K562 (cell line): Measurements from ENCODE around the gene XBP1. TPM values are rescaled to one million over a fixed set of nuclear protein-coding genes. Genes with fewer than 3 reads are reported as not detected.

ENCODE experiments used
- ARID3B ChIP-seq: fragments of 250-450 bp; sonication (Bioruptor Pico); IDR thresholded peaks from 2 replicates; pipeline ENCODE4 v1.4.0; 2020; ENCODE audit warnings: borderline replicate concordance
- ARID4B ChIP-seq: sonication (generic); formaldehyde crosslinking; IDR thresholded peaks from 2 replicates; pipeline ENCODE4 v1.8.0; 2022; ENCODE audit warnings: mild to moderate bottlenecking, missing genetic modification reagents
- CEBPG ChIP-seq, 3 experiments: fragments of 200-800 bp in 1 of 3; sonication (Bioruptor generic) in 1 of 3; sonication (generic) in 1 of 3; formaldehyde crosslinking in 1 of 3; IDR thresholded peaks in 2 of 3; conservative IDR thresholded peaks in 1 of 3; 2 replicates each; pipeline versions ENCODE4 v1.6.1 to v1.8.0; 2016 to 2022; ENCODE audit warnings: missing compliant biosample characterization in 2 of 3, missing genetic modification characterization in 2 of 3, mild to moderate bottlenecking in 1 of 3, missing genetic modification reagents in 1 of 3
- IRF9 ChIP-seq: fragments of 450-650 bp; IDR thresholded peaks from 2 replicates; pipeline ENCODE4 v1.6.1; 2016; ENCODE audit warnings: missing biosample characterization, missing genetic modification characterization
- RAD21 ChIP-seq, 2 experiments: fragments of 250-450 bp in 1 of 2; fragments of 450-650 bp in 1 of 2; sonication (Bioruptor Pico) in 1 of 2; formaldehyde crosslinking in 1 of 2; IDR thresholded peaks in 1 of 2; conservative IDR thresholded peaks in 1 of 2; 2 replicates each; pipeline versions ENCODE4 v1.4.0 to v1.8.0; 2020 to 2022; ENCODE audit warnings: mild to moderate bottlenecking in 2 of 2, moderate library complexity in 1 of 2
- RHOXF2B ChIP-seq: fragments of 250-450 bp; sonication (Bioruptor Pico); conservative IDR thresholded peaks from 2 replicates; pipeline ENCODE4 v1.5.1; 2021
- RREB1 ChIP-seq: fragments of 250-450 bp; sonication (Bioruptor Pico); IDR thresholded peaks from 2 replicates; pipeline ENCODE4 v1.4.0; 2020
- ZNF197 ChIP-seq: fragments of 200-800 bp; sonication (Bioruptor generic); IDR thresholded peaks from 2 replicates; pipeline ENCODE4 v1.6.1; 2016; ENCODE audit warnings: low read depth, missing genetic modification characterization, missing compliant biosample characterization
- ZNF324 ChIP-seq: fragments of 250-450 bp; sonication (Bioruptor Pico); IDR thresholded peaks from 2 replicates; pipeline ENCODE4 v1.4.0; 2020; ENCODE audit warnings: mild to moderate bottlenecking
- ZNF655 ChIP-seq: fragments of 250-450 bp; sonication (Bioruptor Pico); IDR thresholded peaks from 2 replicates; pipeline ENCODE4 v1.5.0; 2021
- ZNF830 ChIP-seq: fragments of 250-450 bp; sonication (Bioruptor Pico); IDR thresholded peaks from 2 replicates; pipeline ENCODE4 v1.5.0; 2021; ENCODE audit warnings: mild to moderate bottlenecking
- polyA plus RNA-seq, 8 experiments: library from polyadenylated mRNA; depleted of rRNA in 4 of 8; stranded (reverse) in 5 of 8; unstranded in 3 of 8; fragments of >200 nt; fragmentation: Nextera tagmentation in 2 of 8; fragmentation: Illumina TruSeq in 1 of 8; extraction: Ambion mirVana in 2 of 8; extraction: Trizol in 1 of 8; gene quantifications; 2 replicates each; pipeline versions ENCODE4 v1.2.1 to v1.2.3, GENCODE V29; 2011 to 2014; ENCODE audit warnings: inconsistent platforms in 1 of 8, missing spikeins in 1 of 8
- total RNA-seq, 7 experiments: library from RNA; depleted of rRNA in 6 of 7; stranded (reverse); fragments of >200 nt in 6 of 7; fragmentation: Illumina TruSeq in 2 of 7; extraction: Trizol in 2 of 7; gene quantifications; 2 replicates each; pipeline versions ENCODE4 v1.2.1 to v1.2.3, GENCODE V29; 2011 to 2021; ENCODE audit warnings: low replicate concordance in 1 of 7

The XBP1 gene
- total and polyA plus RNA-seq, 9 of the 15 experiments (the other 6 are each of a cell fraction or from before 2014, with no cell fraction given), result 25.0 to 218 (median 94.6) TPM

- TF ChIP-seq CEBPG (CRISPR knock-in tag; IDR thresholded peaks at IDR 0.05) (no peak), CEBPG (tag; conservative IDR thresholded peaks at IDR 0.05 in 1 of 2, IDR thresholded peaks at IDR 0.05 in 1 of 2) (no peak), ARID4B (CRISPR knock-in tag) (peak; percentile 64), ZNF324 (no peak), ZNF655 (no peak), ARID3B (CRISPR knock-in tag) (no peak), RREB1 (CRISPR knock-in tag) (no peak), ZNF830 (CRISPR knock-in tag) (no peak), RAD21 (CRISPR knock-in tag; conservative IDR thresholded peaks at IDR 0.05 in 1 of 2, IDR thresholded peaks at IDR 0.05 in 1 of 2) (no peak), ZNF197 (CRISPR knock-in tag) (no peak), IRF9 (tag) (no peak), RHOXF2B (CRISPR knock-in tag) (no peak)
Measured at GRCh38 chr22:28800308-28801041, at the start of gene XBP1 (continued).
